Osteoblast (primary cell): ENCODE results near the gene ELAC1. TPM values are rescaled to one million over a fixed set of nuclear protein-coding genes. Genes with fewer than 3 reads are reported as not detected.

Experiments
- DNase-seq: peaks from one replicate; pipeline ENCODE4 v3.0.0; 2011; ENCODE audit warnings: low spot score, mixed read lengths; ENCODE audit not compliant: insufficient read length; ENCODE audit errors: missing footprints
- H2AFZ ChIP-seq: 2 replicates; pipeline ENCODE4 v1.6.0; 2011; ENCODE audit warnings: mild to moderate bottlenecking, low read length
- H3K27ac ChIP-seq: 2 replicates; pipeline ENCODE4 v1.5.1; 2011; ENCODE audit warnings: mild to moderate bottlenecking, low read depth, low read length, moderate library complexity
- H3K27me3 ChIP-seq: 2 replicates; pipeline ENCODE4 v1.6.0; 2012; ENCODE audit warnings: mild to moderate bottlenecking, control low read depth, inconsistent platforms, low read length, moderate library complexity; ENCODE audit not compliant: insufficient read depth
- H3K36me3 ChIP-seq: 2 replicates; pipeline ENCODE4 v1.5.1; 2011; ENCODE audit warnings: mild to moderate bottlenecking, low read length, control low read depth, moderate library complexity; ENCODE audit not compliant: insufficient read depth
- H3K4me1 ChIP-seq: 2 replicates; pipeline ENCODE4 v1.5.1; 2011; ENCODE audit warnings: mild to moderate bottlenecking, low read length, control low read depth, moderate library complexity; ENCODE audit not compliant: insufficient read depth
- H3K4me2 ChIP-seq: 2 replicates; pipeline ENCODE4 v1.6.0; 2011; ENCODE audit warnings: mild to moderate bottlenecking, low read length; ENCODE audit not compliant: insufficient read depth
- H3K4me3 ChIP-seq: fragments of 200-600 bp; sonication (generic); 3 replicates; pipeline ENCODE4 v1.5.1; 2012; ENCODE audit warnings: mild to moderate bottlenecking, low read length, inconsistent platforms; ENCODE audit not compliant: insufficient read depth
- H3K79me2 ChIP-seq: 2 replicates; pipeline ENCODE4 v1.6.0; 2012; ENCODE audit warnings: mild to moderate bottlenecking, low read length, control low read depth, inconsistent platforms; ENCODE audit not compliant: insufficient read depth
- H3K9me3 ChIP-seq: 2 replicates; pipeline ENCODE4 v1.5.1; 2011; ENCODE audit warnings: low read depth, low read length, control low read depth
- H4K20me1 ChIP-seq: 2 replicates; pipeline ENCODE4 v1.6.0; 2012; ENCODE audit warnings: mild to moderate bottlenecking, low read length, control low read depth; ENCODE audit not compliant: insufficient read depth
- CTCF ChIP-seq: IDR thresholded peaks from 2 replicates; pipeline ENCODE4 v1.5.1; 2011; ENCODE audit warnings: mild to moderate bottlenecking, low read depth, low read length, moderate library complexity; ENCODE audit errors: extremely low read depth
- total RNA-seq: library from RNA; depleted of rRNA; stranded (reverse); fragments of >200 nt; gene quantifications from 2 replicates; pipeline ENCODE4 v1.2.3, GENCODE V29; 2012

The ELAC1 gene
- total RNA-seq, 1 donor = 6.5 TPM

- DNase-seq = no peak
- no peak for TF ChIP-seq CTCF
- no peaks in the 10 kb centered on the region for H3K4me1 ChIP-seq
Measured at GRCh38 chr18:51010218-51010617, 42.4 kb downstream of the ELAC1 start.

GRCh38 chr18:51011709-51012108, 43.9 kb downstream of the ELAC1 start:
- Histone ChIP-seq H3K4me3 (no peak overlapping the region), H2AFZ (no peak overlapping the region), H3K27me3 (no peaks in the 10 kb centered on the region), H3K4me1 (no peaks in the 10 kb centered on the region), H3K79me2 (no peaks in the 10 kb centered on the region), H3K27ac (no peak overlapping the region), H3K4me2 (no peak overlapping the region), H4K20me1 (no peaks in the 10 kb centered on the region), H3K9me3 (no peaks in the 10 kb centered on the region), H3K36me3 (no peaks in the 10 kb centered on the region)
- no peak for DNase-seq
- TF ChIP-seq CTCF = no peak

More at GRCh38 chr18:51010218-51010617, 42.4 kb downstream of the ELAC1 start:
- Histone ChIP-seq H3K79me2 (no peaks in the 10 kb centered on the region), H3K27ac (no peak overlapping the region), H3K4me2 (no peak overlapping the region), H2AFZ (no peak overlapping the region), H3K36me3 (no peaks in the 10 kb centered on the region), H3K27me3 (no peaks in the 10 kb centered on the region), H3K4me3 (no peak overlapping the region), H4K20me1 (no peaks in the 10 kb centered on the region), H3K9me3 (no peaks in the 10 kb centered on the region)

GRCh38 chr18:51012441-51012840, 44.6 kb downstream of the ELAC1 start:
- no peaks in the 10 kb centered on the region for H3K27me3 ChIP-seq
- H3K4me1 ChIP-seq = no peaks in the 10 kb centered on the region
- peaks cover 5% of the 10 kb centered on the region for H4K20me1 ChIP-seq
- no peak overlapping the region for H3K4me3 ChIP-seq
- H3K79me2 ChIP-seq = no peaks in the 10 kb centered on the region
- H3K4me2 ChIP-seq = no peak overlapping the region
- H3K27ac ChIP-seq = no peak overlapping the region
- no peak for TF ChIP-seq CTCF
- no peaks in the 10 kb centered on the region for H3K9me3 ChIP-seq
- H2AFZ ChIP-seq = no peak overlapping the region
- DNase-seq = no peak
- no peaks in the 10 kb centered on the region for H3K36me3 ChIP-seq

GRCh38 chr18:51013259-51013658, 45.4 kb downstream of the ELAC1 start:
- Histone ChIP-seq H4K20me1 (peaks cover 5% of the 10 kb centered on the region), H3K4me2 (no peak overlapping the region), H2AFZ (no peak overlapping the region), H3K36me3 (no peaks in the 10 kb centered on the region), H3K27ac (no peak overlapping the region), H3K4me3 (no peak overlapping the region), H3K4me1 (no peaks in the 10 kb centered on the region), H3K27me3 (no peaks in the 10 kb centered on the region), H3K79me2 (no peaks in the 10 kb centered on the region), H3K9me3 (no peaks in the 10 kb centered on the region)
- no peak for DNase-seq
- TF ChIP-seq CTCF = no peak
